Adrenal gland (tissue), 5 donors: ENCODE measurements around the gene TMEM94.

Experiments
- POLR2A ChIP-seq, 2 donors: fragments of 450-650 bp; IDR thresholded peaks; one replicate each; pipeline ENCODE4 v1.6.1; 2017; ENCODE audit warnings: antibody characterized with exemption in 2 of 2, mild to moderate bottlenecking in 2 of 2, moderate library complexity in 1 of 2
- TF ChIP-seq, protein P1 (sequence below), 6 experiments: fragments of 450-650 bp in 4 of 6; fragments of 200-600 bp in 2 of 6; sonication (generic) in 1 of 6; IDR thresholded peaks; 1 replicate in 5 of 6; 2 replicates in 1 of 6; pipeline versions ENCODE4 v1.5.1 to v1.8.0; 2016 to 2021; ENCODE audit warnings: antibody characterized with exemption in 6 of 6, mild to moderate bottlenecking in 2 of 6, moderate library complexity in 1 of 6
- donor health status: DM: no; HTN: no; CAD: no.

DNA sequence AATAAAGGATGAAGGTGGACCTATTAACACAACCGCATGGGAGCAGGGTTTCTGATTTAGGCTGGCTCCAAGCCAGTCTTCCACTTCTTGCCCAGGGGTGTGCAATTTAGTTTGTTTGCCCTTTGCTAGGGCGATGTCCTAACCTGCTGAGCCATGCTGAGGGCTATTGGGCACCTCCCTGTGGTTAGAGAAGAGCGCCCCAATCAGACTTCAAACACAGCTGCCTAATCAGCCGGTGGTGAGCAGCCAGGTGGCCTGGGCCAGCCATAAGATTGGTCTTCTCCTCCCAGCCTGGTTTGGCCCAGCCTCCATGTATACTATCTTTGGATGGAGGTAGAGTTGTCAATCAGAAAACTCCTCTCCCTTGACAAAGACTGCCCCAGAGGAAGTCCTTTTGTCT is 15.7 kb downstream of the TMEM94 start:
- TF ChIP-seq, protein P1, sequence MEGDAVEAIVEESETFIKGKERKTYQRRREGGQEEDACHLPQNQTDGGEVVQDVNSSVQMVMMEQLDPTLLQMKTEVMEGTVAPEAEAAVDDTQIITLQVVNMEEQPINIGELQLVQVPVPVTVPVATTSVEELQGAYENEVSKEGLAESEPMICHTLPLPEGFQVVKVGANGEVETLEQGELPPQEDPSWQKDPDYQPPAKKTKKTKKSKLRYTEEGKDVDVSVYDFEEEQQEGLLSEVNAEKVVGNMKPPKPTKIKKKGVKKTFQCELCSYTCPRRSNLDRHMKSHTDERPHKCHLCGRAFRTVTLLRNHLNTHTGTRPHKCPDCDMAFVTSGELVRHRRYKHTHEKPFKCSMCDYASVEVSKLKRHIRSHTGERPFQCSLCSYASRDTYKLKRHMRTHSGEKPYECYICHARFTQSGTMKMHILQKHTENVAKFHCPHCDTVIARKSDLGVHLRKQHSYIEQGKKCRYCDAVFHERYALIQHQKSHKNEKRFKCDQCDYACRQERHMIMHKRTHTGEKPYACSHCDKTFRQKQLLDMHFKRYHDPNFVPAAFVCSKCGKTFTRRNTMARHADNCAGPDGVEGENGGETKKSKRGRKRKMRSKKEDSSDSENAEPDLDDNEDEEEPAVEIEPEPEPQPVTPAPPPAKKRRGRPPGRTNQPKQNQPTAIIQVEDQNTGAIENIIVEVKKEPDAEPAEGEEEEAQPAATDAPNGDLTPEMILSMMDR (IDR thresholded peaks at IDR 0.05), result no peak
- no peak for TF ChIP-seq POLR2A (IDR thresholded peaks at IDR 0.05)
